GM19463 (cell line): ENCODE data around the gene APMAP.
"Not testable (repeated sequence)": the region's sequence is repeated elsewhere in the genome, so short reads cannot be mapped to it uniquely, and the experiment has no call there.

Source experiments
- ATAC-seq: cut with Tn5 transposase; IDR thresholded peaks from one replicate; pipeline ENCODE4 v1.9.1; 2021; ENCODE audit warnings: mild to moderate bottlenecking, moderate library complexity; ENCODE audit not compliant: unreplicated experiment

Gene APMAP

GRCh38 chr20:24935766-24936525 lies 56.6 kb downstream of the APMAP start:
- no peak for ATAC-seq

- ATAC-seq = no peak
Measured at GRCh38 chr20:24935140-24935539, 57.4 kb downstream of the APMAP start.

- ATAC-seq = no peak
Measured at GRCh38 chr20:24934716-24935115, 57.8 kb downstream of the APMAP start.

- no peak for ATAC-seq
Measured at GRCh38 chr20:24934101-24934661, 58.4 kb downstream of the APMAP start.

GRCh38 chr20:24933266-24933908 lies 59.2 kb downstream of the APMAP start:
- ATAC-seq = no peak

GRCh38 chr20:24931893-24932292 lies 60.7 kb downstream of the APMAP start:
- ATAC-seq = not testable (repeated sequence)

GRCh38 chr20:24930724-24931688 lies 61.5 kb downstream of the APMAP start:
- ATAC-seq = not testable (repeated sequence)

- ATAC-seq = not testable (repeated sequence)
Measured at GRCh38 chr20:24929867-24930723, 62.5 kb downstream of the APMAP start.

- not testable (repeated sequence) for ATAC-seq
Measured at GRCh38 chr20:24929259-24929658, 63.3 kb downstream of the APMAP start.

GRCh38 chr20:24920706-24921105 lies 71.8 kb downstream of the APMAP start:
- ATAC-seq = not testable (repeated sequence)

GRCh38 chr20:24919665-24920064 lies 72.9 kb downstream of the APMAP start:
- ATAC-seq = not testable (repeated sequence)

- ATAC-seq = no peak
Measured at GRCh38 chr20:24918579-24919566, 73.7 kb downstream of the APMAP start.

- ATAC-seq = no peak
Measured at GRCh38 chr20:24917797-24918578, 74.6 kb downstream of the APMAP start.

- no peak for ATAC-seq
Measured at GRCh38 chr20:24917056-24917455, 75.5 kb downstream of the APMAP start.

- ATAC-seq = no peak
Measured at GRCh38 chr20:24916412-24916811, 76.1 kb downstream of the APMAP start.

- no peak for ATAC-seq
Measured at GRCh38 chr20:24915892-24916291, 76.7 kb downstream of the APMAP start.

- no peak for ATAC-seq
Measured at GRCh38 chr20:24915440-24915839, 77.1 kb downstream of the APMAP start.
